AG04450 (cell line): ENCODE results near the gene B9D1. TPM values are rescaled to one million over a fixed set of nuclear protein-coding genes. Genes with fewer than 3 reads are reported as not detected.

ENCODE experiments used
- CTCF ChIA-PET: fragments of 300-600, 350-600 bp; formaldehyde crosslinking; extraction: SDS; loops from one replicate; lab custom pipeline; 2022; ENCODE audit warnings: antibody characterized with exemption, inconsistent platforms; lab: Charles Lee
- POLR2A ChIA-PET: fragments of 350-600 bp; formaldehyde crosslinking; extraction: SDS; loops from one replicate; lab custom pipeline; 2021; ENCODE audit warnings: antibody characterized with exemption, inconsistent platforms; lab: Yijun Ruan, JAX
- DNase-seq: peaks from one replicate; pipeline ENCODE4 v3.0.0-alpha.2; 2011; ENCODE audit warnings: low read depth, low spot score
- H3K27ac ChIP-seq: one replicate; pipeline ENCODE4 v1.5.1; 2012; ENCODE audit warnings: low read depth, low read length, control low read depth
- H3K27me3 ChIP-seq: one replicate; pipeline ENCODE4 v1.6.0; 2012; ENCODE audit warnings: low read length; ENCODE audit not compliant: control insufficient read depth, insufficient read depth
- H3K4me3 ChIP-seq: 2 replicates; pipeline ENCODE4 v1.5.1; 2011; ENCODE audit warnings: mild to moderate bottlenecking, low read depth, low read length, control low read depth
- H3K9me3 ChIP-seq: 2 replicates; pipeline ENCODE4 v1.5.1; 2012; ENCODE audit warnings: low read length; ENCODE audit not compliant: control insufficient read depth, insufficient read depth
- polyA plus RNA-seq: library from polyadenylated mRNA; depleted of rRNA; stranded (reverse); fragments of >200 nt; gene quantifications from 2 replicates; pipeline ENCODE4 v1.2.3, GENCODE V29; 2011
- TF ChIP-seq, protein P1 (sequence below): IDR thresholded peaks from 2 replicates; pipeline ENCODE4 v1.5.1; 2011; ENCODE audit warnings: low read depth, low read length, control low read depth, inconsistent platforms

B9D1 gene
- polyA plus RNA-seq, 1 experiment: 35.2 TPM

DNA sequence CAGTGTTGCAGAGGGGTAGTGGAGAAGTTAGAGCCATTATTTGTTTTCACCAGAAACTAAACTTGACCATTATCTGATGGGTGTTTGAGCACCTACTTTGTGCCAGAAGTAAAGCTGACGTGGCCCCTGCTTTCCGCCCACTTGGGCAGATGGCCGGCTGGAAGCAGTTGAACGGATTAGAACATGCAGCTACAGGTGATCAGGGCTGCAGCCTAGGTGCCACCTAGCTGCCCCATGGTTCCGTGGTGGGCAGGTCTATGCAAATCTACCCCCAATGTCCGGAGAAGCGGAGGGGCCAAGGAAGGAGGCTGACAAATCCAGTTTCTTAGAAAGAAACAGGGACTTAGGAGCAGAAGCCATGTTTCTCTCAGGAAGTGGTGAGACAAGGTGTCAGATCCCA lies 62.7 kb downstream of the B9D1 start:
- TF ChIP-seq, protein P1, sequence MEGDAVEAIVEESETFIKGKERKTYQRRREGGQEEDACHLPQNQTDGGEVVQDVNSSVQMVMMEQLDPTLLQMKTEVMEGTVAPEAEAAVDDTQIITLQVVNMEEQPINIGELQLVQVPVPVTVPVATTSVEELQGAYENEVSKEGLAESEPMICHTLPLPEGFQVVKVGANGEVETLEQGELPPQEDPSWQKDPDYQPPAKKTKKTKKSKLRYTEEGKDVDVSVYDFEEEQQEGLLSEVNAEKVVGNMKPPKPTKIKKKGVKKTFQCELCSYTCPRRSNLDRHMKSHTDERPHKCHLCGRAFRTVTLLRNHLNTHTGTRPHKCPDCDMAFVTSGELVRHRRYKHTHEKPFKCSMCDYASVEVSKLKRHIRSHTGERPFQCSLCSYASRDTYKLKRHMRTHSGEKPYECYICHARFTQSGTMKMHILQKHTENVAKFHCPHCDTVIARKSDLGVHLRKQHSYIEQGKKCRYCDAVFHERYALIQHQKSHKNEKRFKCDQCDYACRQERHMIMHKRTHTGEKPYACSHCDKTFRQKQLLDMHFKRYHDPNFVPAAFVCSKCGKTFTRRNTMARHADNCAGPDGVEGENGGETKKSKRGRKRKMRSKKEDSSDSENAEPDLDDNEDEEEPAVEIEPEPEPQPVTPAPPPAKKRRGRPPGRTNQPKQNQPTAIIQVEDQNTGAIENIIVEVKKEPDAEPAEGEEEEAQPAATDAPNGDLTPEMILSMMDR: no peak
- no peaks in the 10 kb centered on the region for H3K27me3 ChIP-seq
- ChIA-PET CTCF (interaction anchor here (1.4 kb wide), 1 partner anchor 25 kb away, joined by 3 read pairs; no protein-coding TSS in a partner anchor), POLR2A (no interaction called here)
- DNase-seq: no peak
- H3K4me3 ChIP-seq: no peak overlapping the region
- H3K9me3 ChIP-seq: no peaks in the 10 kb centered on the region
- H3K27ac ChIP-seq: no peak overlapping the region

DNA sequence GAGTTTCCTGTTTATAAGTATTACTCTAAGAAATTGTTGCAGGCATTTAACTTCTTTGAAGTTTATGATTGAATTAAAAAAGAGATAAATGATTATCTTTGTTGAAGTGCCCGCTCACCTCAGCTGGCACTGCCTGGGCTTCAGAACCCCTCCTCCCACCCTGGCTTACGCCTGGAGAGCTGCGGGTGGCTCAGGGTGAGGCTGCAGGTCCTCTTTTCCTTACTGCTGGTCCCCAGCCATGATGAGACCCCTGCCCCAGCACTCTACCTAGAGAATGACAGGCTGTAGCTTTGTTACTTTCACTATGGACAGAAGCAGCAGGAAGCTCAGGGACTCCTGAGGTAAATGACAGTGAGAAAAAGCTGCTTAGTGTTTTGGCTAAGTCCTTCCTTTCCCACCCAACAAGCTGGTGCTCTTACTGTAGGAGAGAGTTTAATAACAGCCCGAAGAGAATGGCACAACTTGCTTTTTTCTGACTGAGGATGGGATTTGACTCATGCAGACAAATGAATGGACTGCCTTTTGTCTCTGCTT lies 63.2 kb downstream of the B9D1 start:
- no peak overlapping the region for H3K27ac ChIP-seq

DNA sequence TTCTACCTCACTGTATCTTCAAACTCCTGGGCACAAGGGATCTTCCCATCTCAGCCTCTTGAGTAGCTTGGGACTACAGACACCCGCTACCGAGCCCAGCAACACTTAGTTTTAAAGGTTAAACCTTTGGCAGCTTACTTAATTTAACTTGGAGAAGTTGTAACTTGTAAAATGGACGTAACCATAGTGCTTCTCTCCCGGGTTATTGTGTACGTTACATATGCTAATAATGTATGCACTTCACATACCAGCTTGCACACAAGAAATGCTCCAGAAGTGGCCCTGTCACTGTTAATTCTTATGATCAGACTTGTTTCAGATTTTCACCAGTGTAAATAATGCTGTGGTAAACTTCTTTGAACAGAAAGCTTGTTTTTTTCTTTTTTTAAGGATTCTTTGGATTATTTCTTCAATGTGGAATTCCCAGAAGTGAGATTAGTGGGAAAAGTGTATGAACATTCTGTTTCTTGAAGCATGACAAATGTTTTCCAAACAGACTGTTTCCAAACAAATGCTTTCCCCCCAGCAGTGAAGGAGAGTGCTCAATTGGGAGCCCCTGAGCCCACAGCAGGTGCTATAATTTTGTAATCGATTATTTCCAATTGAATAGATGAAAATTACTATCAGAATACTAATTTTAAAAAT lies 63.8 kb downstream of the B9D1 start:
- Histone ChIP-seq H3K27me3 (no peaks in the 10 kb centered on the region), H3K9me3 (no peaks in the 10 kb centered on the region), H3K4me3 (no peak overlapping the region), H3K27ac (no peak overlapping the region)
- TF ChIP-seq, protein P1: no peak
- POLR2A ChIA-PET: no interaction called here
- CTCF ChIA-PET: interaction anchor here (1.2 to 1.4 kb wide), 2 partner anchors 26 to 463 kb away, joined by 3 read pairs; no protein-coding TSS in a partner anchor
- DNase-seq: no peak

More for the DNA sequence above, 63.2 kb downstream of the B9D1 start:
- no peaks in the 10 kb centered on the region for H3K27me3 ChIP-seq
- TF ChIP-seq, protein P1: no peak
- POLR2A ChIA-PET: no interaction called here
- CTCF ChIA-PET: interaction anchor here (1.2 to 1.4 kb wide), 2 partner anchors 25 to 463 kb away, joined by 3 read pairs; no protein-coding TSS in a partner anchor
- H3K9me3 ChIP-seq: no peaks in the 10 kb centered on the region
- no peak for DNase-seq
- H3K4me3 ChIP-seq: no peak overlapping the region

DNA sequence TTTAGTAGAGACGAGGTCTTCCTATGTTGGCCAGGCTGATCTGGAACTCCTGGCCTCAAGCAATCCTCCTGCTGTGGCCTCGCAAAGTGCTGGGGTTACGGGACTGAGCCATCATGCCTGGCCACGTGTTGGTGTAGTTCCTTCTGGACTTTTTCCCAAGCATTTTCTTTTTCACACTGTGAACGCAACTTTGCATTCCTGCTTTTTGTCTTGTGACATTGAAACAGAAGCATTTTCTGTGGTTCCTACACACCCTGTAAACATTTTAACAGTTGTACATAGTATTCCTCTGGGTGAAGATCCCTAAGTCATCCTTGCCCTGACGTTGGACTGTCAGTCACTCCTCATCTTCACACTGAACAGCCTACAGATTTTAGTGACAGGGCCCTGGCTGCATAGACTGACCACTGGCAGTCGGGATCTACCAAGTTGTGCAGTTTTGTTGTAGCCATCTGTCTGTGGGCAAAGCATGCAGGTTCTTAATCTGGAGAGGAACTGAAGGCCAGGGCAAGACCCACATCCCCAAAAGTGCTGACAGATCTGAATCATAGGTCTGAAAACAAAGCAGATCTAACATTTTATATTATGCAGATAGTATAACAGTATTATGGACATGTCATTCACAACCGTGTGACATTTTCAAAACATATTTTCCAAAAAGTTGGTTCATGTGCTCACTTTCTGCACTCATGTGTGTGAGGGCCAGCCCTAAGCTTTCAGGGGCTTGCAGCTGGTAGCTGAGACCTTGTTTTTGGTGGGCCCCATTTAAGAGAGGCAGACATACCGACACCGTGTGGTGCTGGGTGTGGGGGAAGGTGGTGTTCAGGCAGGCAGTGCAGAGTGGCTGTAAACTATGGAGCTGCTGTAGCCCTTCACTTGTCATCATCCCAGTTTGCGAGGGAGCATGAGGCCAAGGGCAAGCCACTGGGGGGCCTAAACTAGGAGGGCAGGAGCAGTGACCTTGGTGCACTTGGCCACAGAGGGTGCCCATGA lies 65.4 kb downstream of the B9D1 start:
- ChIA-PET POLR2A (no interaction called here), CTCF (no interaction called here)
- Histone ChIP-seq H3K27me3 (no peaks in the 10 kb centered on the region), H3K4me3 (no peak overlapping the region), H3K27ac (no peak overlapping the region), H3K9me3 (no peaks in the 10 kb centered on the region)
- TF ChIP-seq, protein P1: no peak
- no peak for DNase-seq
